Subcutaneous adipose tissue (tissue), 4 donors: ENCODE measurements around the gene ANKS1B. TPM values are rescaled to one million over a fixed set of nuclear protein-coding genes. Genes with fewer than 3 reads are reported as not detected.

Experiments used
- CTCF ChIP-seq: fragments of 450-650 bp; IDR thresholded peaks from one replicate; pipeline ENCODE4 v1.5.1; 2016; ENCODE audit warnings: low read depth, mild to moderate bottlenecking, control low read depth, antibody characterized with exemption, moderate library complexity
- total RNA-seq, 4 donors: library from RNA; depleted of rRNA; stranded (reverse); fragments of >200 nt; gene quantifications; one replicate each; pipeline ENCODE4 v1.1.0, GENCODE V29; 2016

Gene ANKS1B
- total RNA-seq, 4 donors from 2014 or later: 4.5 to 15.4 (median 10.1) TPM

- TF ChIP-seq CTCF: no peak
Measured at GRCh38 chr12:99732131-99732530, 252.6 kb downstream of the ANKS1B start.

DNA sequence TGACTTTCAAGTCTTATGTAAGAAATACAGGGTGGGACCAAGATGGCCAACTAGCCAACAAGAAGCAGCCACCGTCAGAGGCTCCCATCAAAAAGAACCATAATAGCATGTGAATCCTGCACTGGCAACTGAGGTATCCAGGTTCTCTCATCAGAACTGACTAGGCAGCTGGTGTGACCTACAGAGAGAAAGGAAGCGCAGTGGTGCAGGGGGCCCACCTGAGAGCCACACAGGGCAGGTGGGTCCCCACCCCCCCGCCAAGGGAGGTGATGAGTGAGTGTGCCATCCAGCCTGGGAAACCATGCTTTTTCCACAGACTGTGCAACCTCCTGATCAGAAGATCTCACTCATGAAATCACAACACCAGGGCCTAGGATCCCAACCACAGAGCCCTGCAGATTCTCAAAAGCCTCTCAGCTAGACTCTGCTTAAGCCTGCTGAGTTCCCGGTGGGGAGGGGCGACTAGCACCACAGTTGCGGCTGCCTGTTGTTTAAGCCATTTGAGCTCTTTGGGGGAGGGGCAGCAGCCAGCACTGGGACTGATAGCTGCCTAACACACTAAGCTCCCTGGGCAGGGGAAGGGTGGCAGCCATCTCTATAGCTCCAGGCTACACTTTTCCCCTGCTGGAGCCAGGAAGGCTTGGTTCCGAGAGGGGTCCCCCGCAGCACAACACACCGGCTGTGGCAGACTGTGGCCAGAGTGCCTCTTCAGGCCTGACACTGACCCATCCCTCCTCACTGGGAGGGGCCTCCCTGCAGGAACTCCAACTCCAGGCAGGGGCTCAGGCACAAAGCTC lies 261.8 kb downstream of the ANKS1B start:
- no peak for TF ChIP-seq CTCF

GRCh38 chr12:99721715-99722275 lies 262.9 kb downstream of the ANKS1B start:
- TF ChIP-seq CTCF: no peak

- TF ChIP-seq CTCF: no peak
Measured at GRCh38 chr12:99713946-99714520, 270.7 kb downstream of the ANKS1B start.

GRCh38 chr12:99712281-99712680 lies 272.5 kb downstream of the ANKS1B start:
- TF ChIP-seq CTCF: no peak

- TF ChIP-seq CTCF: no peak
Measured at GRCh38 chr12:99711246-99711645, 273.5 kb downstream of the ANKS1B start.

DNA sequence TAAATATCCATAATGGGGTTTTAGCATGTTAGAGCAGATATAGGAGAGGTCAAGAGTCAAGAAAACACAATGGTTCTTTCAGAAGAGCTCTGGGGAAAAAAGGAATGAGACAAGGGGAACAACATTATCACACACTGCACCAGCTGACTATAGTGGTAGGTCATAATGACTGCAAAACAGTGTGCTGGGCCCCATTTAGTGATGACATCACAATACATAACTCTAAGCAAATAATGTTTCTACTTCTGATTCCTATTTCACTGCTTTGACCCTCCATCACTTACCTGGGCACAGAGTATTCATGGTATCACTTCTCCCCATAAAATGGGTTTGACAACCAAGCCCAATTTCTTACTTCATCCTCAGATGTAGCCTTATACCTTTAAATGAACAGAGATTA lies 275.1 kb downstream of the ANKS1B start:
- no peak for TF ChIP-seq CTCF
